ENCODE results near the gene UQCRC1.

DNA sequence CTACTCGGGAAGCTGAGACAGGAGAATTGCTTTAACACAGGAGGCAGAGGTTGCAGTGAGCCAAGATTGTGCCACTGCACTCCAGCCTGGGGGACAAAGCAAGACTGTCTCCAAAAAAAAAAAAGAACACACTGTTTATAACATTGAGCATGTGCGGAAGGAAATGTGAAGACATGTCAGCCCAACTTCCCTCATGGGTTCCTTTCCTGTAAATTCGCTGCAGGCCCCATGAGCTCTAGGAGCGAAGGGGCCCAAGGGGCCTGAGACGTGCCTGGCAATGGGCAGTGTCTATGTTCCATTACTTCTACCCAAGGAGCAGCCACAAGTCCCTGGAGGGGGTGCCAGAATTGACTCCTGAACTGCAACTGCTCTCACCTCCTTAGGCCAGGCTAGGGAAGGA lies 56.1 kb downstream of the UQCRC1 start:
- TF ChIP-seq GATA2 (IDR thresholded peaks at IDR 0.05; ENCODE audit: low read depth, low read length) (no peak), GATA3 (IDR thresholded peaks at IDR 0.05; ENCODE audit: low read depth, low read length) (no peak)
